Sigmoid colon (tissue), 7 donors: ENCODE measurements around the gene PDLIM1. TPM values are rescaled to one million over a fixed set of nuclear protein-coding genes. Genes with fewer than 3 reads are reported as not detected.

ENCODE experiments used
- DNase-seq: peaks from one replicate; pipeline ENCODE4 v3.0.0-alpha.2; 2019
- H3K27ac ChIP-seq, 4 donors: fragments of 200-600 bp; sonication (generic); one replicate each; pipeline ENCODE4 v1.5.1; 2016 to 2019; ENCODE audit warnings: mild to moderate bottlenecking in 1 of 4
- H3K27me3 ChIP-seq, 3 donors: fragments of 200-600 bp; sonication (generic); one replicate each; pipeline ENCODE4 v1.5.1; 2019; ENCODE audit warnings: mild to moderate bottlenecking in 1 of 3
- H3K36me3 ChIP-seq, 4 donors: fragments of 200-600 bp; sonication (generic); one replicate each; pipeline ENCODE4 v1.5.1; 2016 to 2019
- H3K4me1 ChIP-seq, 4 donors: fragments of 200-600 bp; sonication (generic); one replicate each; pipeline ENCODE4 v1.5.1; 2017 to 2019
- H3K4me3 ChIP-seq, 4 donors: fragments of 200-600 bp; sonication (generic); one replicate each; pipeline ENCODE4 v1.5.1; 2017 to 2019; ENCODE audit warnings: mild to moderate bottlenecking in 2 of 4, moderate library complexity in 1 of 4
- H3K9me3 ChIP-seq, 4 donors: fragments of 200-600 bp in 3 of 4; sonication (generic) in 3 of 4; one replicate each; pipeline versions ENCODE4 v1.5.1 to v1.6.1; 2013 to 2019
- CTCF ChIP-seq, 4 experiments: fragments of 450-650 bp in 3 of 4; fragments of 200-600 bp in 1 of 4; IDR thresholded peaks; one replicate each; pipeline ENCODE4 v1.5.1; 2016 to 2019; ENCODE audit warnings: antibody characterized with exemption in 4 of 4, mild to moderate bottlenecking in 3 of 4, moderate library complexity in 2 of 4
- EP300 ChIP-seq, 4 donors: sonication (generic); formaldehyde crosslinking; IDR thresholded peaks; one replicate each; pipeline ENCODE4 v1.6.1; 2017; ENCODE audit warnings: antibody characterized with exemption in 4 of 4
- POLR2A ChIP-seq, 2 donors: fragments of 450-650 bp; IDR thresholded peaks; one replicate each; pipeline ENCODE4 v1.6.1; 2016; ENCODE audit warnings: antibody characterized with exemption in 2 of 2, mild to moderate bottlenecking in 2 of 2, moderate library complexity in 2 of 2
- POLR2AphosphoS5 ChIP-seq, 4 donors: sonication (generic); formaldehyde crosslinking; IDR thresholded peaks; one replicate each; pipeline ENCODE4 v1.6.1; 2017; ENCODE audit warnings: antibody characterized with exemption in 4 of 4
- WGBS, 2 donors: extraction: QIAGEN DNeasy Blood & Tissue Kit; methylation state at CpG; one replicate each; pipeline ENCODE4 v1.1.7; 2013; 5-methylcytosine and 5-hydroxymethylcytosine counted together
- intact Hi-C: fragments of 100-400 bp; cut with DNase I; formaldehyde crosslinking; loops from one replicate; pipeline ENCODE4 v1.15.1; 2023
- polyA plus RNA-seq, 3 donors: library from polyadenylated mRNA; stranded (reverse); fragments of 200-250 nt; gene quantifications; one replicate each; pipeline ENCODE4 v1.2.3, GENCODE V29; 2013
- total RNA-seq, 4 donors: library from RNA; depleted of rRNA; stranded (reverse); fragments of >200 nt; gene quantifications; one replicate each; pipeline ENCODE4 v1.1.0, GENCODE V29; 2016
- donor health status: healthy with polysubstance abuse.
- donor health status: Bipolar disorder and iron deficiency.
- donor health status: healthy.

PDLIM1 gene
- total and polyA plus RNA-seq, 7 donors: 27.8 to 488 (median 75.3) TPM

- Histone ChIP-seq H3K27ac (peak overlapping the region; percentile 68 to 81 (median 75)), H3K4me3 (peak overlapping the region; percentile 68 to 86 (median 70)), H3K36me3 (no peaks in the 10 kb centered on the region), H3K9me3 (no peaks in the 10 kb centered on the region), H3K27me3 (peaks cover 0 to 16% (median 5%) of the 10 kb centered on the region in 3 donors), H3K4me1 (peaks cover 0 to 42% (median 7%) of the 10 kb centered on the region in 4 donors)
- intact Hi-C loops: loop anchor here (5.0 kb wide), 1 partner anchor 43 kb away; no protein-coding TSS in a partner anchor
- no peak for DNase-seq
- WGBS, 2 donors: 7 to 41% methylated on average over 14 of the region's 14 CpGs
- TF ChIP-seq CTCF (IDR thresholded peaks at IDR 0.05) (no peak), POLR2AphosphoS5 (IDR thresholded peaks at IDR 0.05) (no peak)
Observed at GRCh38 chr10:95289921-95290421, 832 bp downstream of the PDLIM1 start.

GRCh38 chr10:95289003-95289920 lies 1.5 kb downstream of the PDLIM1 start:
- no peak for DNase-seq
- no peak for TF ChIP-seq CTCF (IDR thresholded peaks at IDR 0.05)
- no peak for TF ChIP-seq EP300 (IDR thresholded peaks at IDR 0.05)
- no peak for TF ChIP-seq POLR2AphosphoS5 (IDR thresholded peaks at IDR 0.05)
- no peak for TF ChIP-seq POLR2A (IDR thresholded peaks at IDR 0.05)
- no peaks in the 10 kb centered on the region for H3K36me3 ChIP-seq
- peaks cover 0 to 16% (median 5%) of the 10 kb centered on the region in 3 donors for H3K27me3 ChIP-seq
- H3K9me3 ChIP-seq: no peaks in the 10 kb centered on the region
- H3K4me3 ChIP-seq: peak overlapping the region; percentile 68 to 86 (median 70)
- H3K4me1 ChIP-seq: peaks cover 0 to 37% (median 7%) of the 10 kb centered on the region in 4 donors
- WGBS, 2 donors: 15 to 50% methylated on average over 12 of the region's 12 CpGs
- peak overlapping the region; percentile 68 to 81 (median 75) for H3K27ac ChIP-seq
- intact Hi-C loops: no loop called here

GRCh38 chr10:95288303-95288702 lies 2.5 kb downstream of the PDLIM1 start:
- H3K36me3 ChIP-seq: no peaks in the 10 kb centered on the region
- TF ChIP-seq POLR2AphosphoS5 (IDR thresholded peaks at IDR 0.05): no peak
- TF ChIP-seq POLR2A (IDR thresholded peaks at IDR 0.05): no peak
- no peaks in the 10 kb centered on the region for H3K9me3 ChIP-seq
- no peak overlapping the region for H3K4me3 ChIP-seq
- H3K27ac ChIP-seq: peak overlapping the region in 2 of 4 donors; percentile 78 to 81
- peaks cover 0 to 33% (median 7%) of the 10 kb centered on the region in 4 donors for H3K4me1 ChIP-seq
- intact Hi-C loops: no loop called here
- no peak for DNase-seq
- WGBS, 2 donors: 16 to 42% methylated on average over 1 of the region's 1 CpG
- H3K27me3 ChIP-seq: peaks cover 0 to 16% (median 5%) of the 10 kb centered on the region in 3 donors

GRCh38 chr10:95287281-95287680 lies 3.5 kb downstream of the PDLIM1 start:
- 20 to 50% methylated on average over 3 of the region's 3 CpGs for WGBS, 2 donors
- H3K4me1 ChIP-seq: peaks cover 0 to 31% (median 7%) of the 10 kb centered on the region in 4 donors
- DNase-seq: no peak
- peaks cover 0 to 16% (median 5%) of the 10 kb centered on the region in 3 donors for H3K27me3 ChIP-seq
- no peak overlapping the region for H3K4me3 ChIP-seq
- no peak for TF ChIP-seq CTCF (IDR thresholded peaks at IDR 0.05)
- TF ChIP-seq POLR2AphosphoS5 (IDR thresholded peaks at IDR 0.05): no peak
- TF ChIP-seq EP300 (IDR thresholded peaks at IDR 0.05): no peak
- no peak for TF ChIP-seq POLR2A (IDR thresholded peaks at IDR 0.05)
- H3K27ac ChIP-seq: peak overlapping the region in 2 of 4 donors; percentile 78 to 81
- intact Hi-C loops: no loop called here
- no peaks in the 10 kb centered on the region for H3K9me3 ChIP-seq
- H3K36me3 ChIP-seq: no peaks in the 10 kb centered on the region

- peak overlapping the region in 2 of 4 donors; percentile 1 to 78 for H3K27ac ChIP-seq
- peaks cover 0 to 31% (median 7%) of the 10 kb centered on the region in 4 donors for H3K4me1 ChIP-seq
- no peaks in the 10 kb centered on the region for H3K36me3 ChIP-seq
- H3K4me3 ChIP-seq: no peak overlapping the region
- intact Hi-C loops: no loop called here
- TF ChIP-seq EP300 (IDR thresholded peaks at IDR 0.05) (no peak), POLR2A (IDR thresholded peaks at IDR 0.05) (no peak), POLR2AphosphoS5 (IDR thresholded peaks at IDR 0.05) (no peak), CTCF (IDR thresholded peaks at IDR 0.05) (no peak)
- peaks cover 0 to 16% (median 5%) of the 10 kb centered on the region in 3 donors for H3K27me3 ChIP-seq
- H3K9me3 ChIP-seq: no peaks in the 10 kb centered on the region
- DNase-seq: no peak
- 33 to 39% methylated on average over 1 of the region's 1 CpG for WGBS, 2 donors
Observed at GRCh38 chr10:95286707-95287106, 4.1 kb downstream of the PDLIM1 start.
